K562 (cell line): ENCODE data around the gene FCHO1. TPM values are rescaled to one million over a fixed set of nuclear protein-coding genes. Genes with fewer than 3 reads are reported as not detected.

ENCODE experiments used
- BRCA1 ChIP-seq, 2 experiments: fragments of 450-650 bp in 1 of 2; sonication (generic) in 1 of 2; formaldehyde crosslinking in 1 of 2; IDR thresholded peaks; 2 replicates each; pipeline versions ENCODE4 v1.5.0 to v1.6.1; 2017 to 2020; ENCODE audit warnings: mild to moderate bottlenecking in 1 of 2, missing genetic modification reagents in 1 of 2
- DNMT1 ChIP-seq: fragments of 450-650 bp; IDR thresholded peaks from 2 replicates; pipeline ENCODE4 v1.6.1; 2016; ENCODE audit warnings: antibody characterized with exemption, mild to moderate bottlenecking
- GABPB1 ChIP-seq: sonication (generic); formaldehyde crosslinking; IDR thresholded peaks from 2 replicates; pipeline ENCODE4 v1.8.0; 2022; ENCODE audit warnings: mild to moderate bottlenecking, missing genetic modification reagents
- HDAC6 ChIP-seq: IDR thresholded peaks from 2 replicates; pipeline ENCODE4 v1.6.1; 2012; ENCODE audit warnings: low read depth, mild to moderate bottlenecking, control low read depth, inconsistent platforms, low read length, moderate library complexity
- MBD2 ChIP-seq: sonication (generic); IDR thresholded peaks from 2 replicates; pipeline ENCODE4 v1.6.1; 2016; ENCODE audit warnings: low read depth, borderline replicate concordance
- NKRF ChIP-seq: fragments of 450-650 bp; IDR thresholded peaks from 2 replicates; pipeline ENCODE4 v1.6.1; 2016; ENCODE audit warnings: borderline replicate concordance
- PRPF4 ChIP-seq: fragments of 200-400 bp; formaldehyde crosslinking; IDR thresholded peaks from one replicate; pipeline ENCODE4 v1.6.1; 2017; ENCODE audit warnings: low read length, low read depth, mild to moderate bottlenecking; ENCODE audit not compliant: insufficient read depth, poor library complexity, severe bottlenecking
- RCOR1 ChIP-seq, 2 experiments: IDR thresholded peaks; 2 replicates each; pipeline ENCODE4 v1.6.1; 2012; ENCODE audit warnings: low read depth in 2 of 2, low read length in 2 of 2, borderline replicate concordance in 1 of 2, improper control_type of control experiment in 1 of 2
- ZBTB40 ChIP-seq, 2 experiments: fragments of 450-650 bp in 1 of 2; sonication (generic) in 1 of 2; formaldehyde crosslinking in 1 of 2; IDR thresholded peaks; 2 replicates each; pipeline versions ENCODE4 v1.7.1 to v1.9.0; 2016 to 2022; ENCODE audit warnings: inconsistent platforms in 1 of 2, mild to moderate bottlenecking in 1 of 2, missing genetic modification reagents in 1 of 2
- polyA plus RNA-seq, 8 experiments: library from polyadenylated mRNA; depleted of rRNA in 4 of 8; stranded (reverse) in 5 of 8; unstranded in 3 of 8; fragments of >200 nt; fragmentation: Nextera tagmentation in 2 of 8; fragmentation: Illumina TruSeq in 1 of 8; extraction: Ambion mirVana in 2 of 8; extraction: Trizol in 1 of 8; gene quantifications; 2 replicates each; pipeline versions ENCODE4 v1.2.1 to v1.2.3, GENCODE V29; 2011 to 2014; ENCODE audit warnings: inconsistent platforms in 1 of 8, missing spikeins in 1 of 8
- total RNA-seq, 7 experiments: library from RNA; depleted of rRNA in 6 of 7; stranded (reverse); fragments of >200 nt in 6 of 7; fragmentation: Illumina TruSeq in 2 of 7; extraction: Trizol in 2 of 7; gene quantifications; 2 replicates each; pipeline versions ENCODE4 v1.2.1 to v1.2.3, GENCODE V29; 2011 to 2021; ENCODE audit warnings: low replicate concordance in 1 of 7
- TF ChIP-seq, protein P1 (sequence below): sonication (generic); formaldehyde crosslinking; IDR thresholded peaks from 2 replicates; pipeline ENCODE4 v1.8.1; 2023; ENCODE audit warnings: mild to moderate bottlenecking, missing genetic modification reagents

Gene FCHO1
- total and polyA plus RNA-seq, 9 of the 15 experiments (the other 6 are each of a cell fraction or from before 2014, with no cell fraction given) = 0.21 to 58.9 (median 18.3) TPM

- peak; percentile 52; the same call in 1 of the 2 replicates for TF ChIP-seq ZBTB40 (IDR thresholded peaks at IDR 0.05)
- TF ChIP-seq ZBTB40 (CRISPR knock-in tag; IDR thresholded peaks at IDR 0.05) = no peak
- TF ChIP-seq RCOR1 (IDR thresholded peaks at IDR 0.05; ENCODE audit: borderline replicate concordance in 1 of 2, low read depth in 2 of 2, low read length in 2 of 2) = no peak
- no peak for TF ChIP-seq HDAC6
- TF ChIP-seq, protein P1, sequence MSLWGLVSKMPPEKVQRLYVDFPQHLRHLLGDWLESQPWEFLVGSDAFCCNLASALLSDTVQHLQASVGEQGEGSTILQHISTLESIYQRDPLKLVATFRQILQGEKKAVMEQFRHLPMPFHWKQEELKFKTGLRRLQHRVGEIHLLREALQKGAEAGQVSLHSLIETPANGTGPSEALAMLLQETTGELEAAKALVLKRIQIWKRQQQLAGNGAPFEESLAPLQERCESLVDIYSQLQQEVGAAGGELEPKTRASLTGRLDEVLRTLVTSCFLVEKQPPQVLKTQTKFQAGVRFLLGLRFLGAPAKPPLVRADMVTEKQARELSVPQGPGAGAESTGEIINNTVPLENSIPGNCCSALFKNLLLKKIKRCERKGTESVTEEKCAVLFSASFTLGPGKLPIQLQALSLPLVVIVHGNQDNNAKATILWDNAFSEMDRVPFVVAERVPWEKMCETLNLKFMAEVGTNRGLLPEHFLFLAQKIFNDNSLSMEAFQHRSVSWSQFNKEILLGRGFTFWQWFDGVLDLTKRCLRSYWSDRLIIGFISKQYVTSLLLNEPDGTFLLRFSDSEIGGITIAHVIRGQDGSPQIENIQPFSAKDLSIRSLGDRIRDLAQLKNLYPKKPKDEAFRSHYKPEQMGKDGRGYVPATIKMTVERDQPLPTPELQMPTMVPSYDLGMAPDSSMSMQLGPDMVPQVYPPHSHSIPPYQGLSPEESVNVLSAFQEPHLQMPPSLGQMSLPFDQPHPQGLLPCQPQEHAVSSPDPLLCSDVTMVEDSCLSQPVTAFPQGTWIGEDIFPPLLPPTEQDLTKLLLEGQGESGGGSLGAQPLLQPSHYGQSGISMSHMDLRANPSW (CRISPR knock-in tag) = no peak
- no peak for TF ChIP-seq BRCA1 (IDR thresholded peaks at IDR 0.05)
- no peak for TF ChIP-seq BRCA1 (CRISPR knock-in tag; IDR thresholded peaks at IDR 0.05)
- TF ChIP-seq NKRF = no peak
- no peak for TF ChIP-seq DNMT1
- TF ChIP-seq MBD2 = peak; percentile 30; the same call in 1 of the 2 replicates
- peak; percentile 44; the same call in 1 of the 2 replicates for TF ChIP-seq GABPB1 (CRISPR knock-in tag)
- no peak for TF ChIP-seq PRPF4
Measured at GRCh38 chr19:17718947-17719711, 32.1 kb upstream of the FCHO1 start, which contains the start of gene MAP1S (continued).
